K562 (cell line): ENCODE data around the gene SLC7A14. TPM values are rescaled to one million over a fixed set of nuclear protein-coding genes. Genes with fewer than 3 reads are reported as not detected.
A peak's percentile ranks its signal among the peaks of the same experiment; 100 is the strongest.

ENCODE experiments used
- ATAC-seq: fragments of 200-7000 bp; cut with Tn5 transposase; 3 replicates; pipeline ENCODE4 v1.9.1; 2020; ENCODE audit warnings: moderate library complexity
- BruUV-seq: library from RNA; stranded (reverse); fragments of 400-500 nt; replicated peaks from 2 replicates; lab custom pipeline; 2021; lab: Mats Ljungman, UMichigan
- CTCF ChIA-PET: fragments of 300-600 bp; formaldehyde crosslinking; extraction: SDS; loops from one replicate; lab custom pipeline; 2021; ENCODE audit warnings: low intra/inter-chr PET ratio; lab: Yijun Ruan, JAX
- POLR2A ChIA-PET: fragments of 300-600, 350-650 bp; sonication (Branson Sonifier 250); formaldehyde crosslinking; extraction: SDS; loops from one replicate; lab custom pipeline; 2021; ENCODE audit warnings: antibody characterized with exemption, inconsistent platforms; lab: Yijun Ruan, JAX
- DNase-seq, 4 experiments: peaks; one replicate each; pipeline versions ENCODE4 v3.0.0 to v3.0.0-alpha.2; 2011 to 2018; ENCODE audit warnings: low spot score in 3 of 4, mixed read lengths in 3 of 4; ENCODE audit errors: extremely low read depth in 1 of 4
- FAIRE-seq: peaks from 2 replicates; lab custom pipeline; 2011; peaks lifted over from hg19 to GRCh38; lab: Jason Lieb, UNC
- H2AFZ ChIP-seq: 2 replicates; pipeline ENCODE4 v1.6.0; 2011; ENCODE audit warnings: low read depth, low read length, control low read depth, inconsistent platforms
- H3K27ac ChIP-seq: fragments of 200-600 bp; 3 replicates; pipeline ENCODE4 v1.8.0; 2011; ENCODE audit warnings: low read depth, mild to moderate bottlenecking, control low read depth, inconsistent platforms, low read length, moderate library complexity, mixed read lengths; ENCODE audit errors: extremely low read depth
- H3K27me3 ChIP-seq, 2 experiments: fragments of 300-600 bp in 1 of 2; 2 replicates in 1 of 2; 3 replicates in 1 of 2; pipeline versions ENCODE4 v1.6.0 to v1.8.0; 2011; ENCODE audit warnings: inconsistent platforms in 2 of 2, low read length in 2 of 2, mild to moderate bottlenecking in 1 of 2, mixed read lengths in 1 of 2, moderate library complexity in 1 of 2; ENCODE audit not compliant: control insufficient read depth in 2 of 2, insufficient read depth in 2 of 2
- H3K36me3 ChIP-seq: fragments of 300-600 bp; 3 replicates; pipeline ENCODE4 v1.8.0; 2011; ENCODE audit warnings: mild to moderate bottlenecking, low read length, inconsistent platforms; ENCODE audit not compliant: control insufficient read depth, insufficient read depth
- H3K4me1 ChIP-seq, 2 experiments: fragments of 200-600 bp in 1 of 2; replicated peaks in 1 of 2; 2 replicates in 1 of 2; 3 replicates in 1 of 2; pipeline versions ENCODE4 v1.5.1 to v1.8.0; 2011; ENCODE audit warnings: inconsistent platforms in 2 of 2, low read length in 2 of 2, mild to moderate bottlenecking in 1 of 2, mixed read lengths in 1 of 2, moderate library complexity in 1 of 2; ENCODE audit not compliant: control insufficient read depth in 2 of 2, insufficient read depth in 2 of 2
- H3K4me2 ChIP-seq: 2 replicates; pipeline ENCODE4 v1.6.1; 2011; ENCODE audit warnings: low read length, control low read depth, inconsistent platforms, mixed read lengths; ENCODE audit not compliant: insufficient read depth
- H3K4me3 ChIP-seq: fragments of 200-600 bp; sonication (generic), shearing (Covaris generic); 2 replicates; pipeline ENCODE4 v1.5.1; 2016; ENCODE audit warnings: control low read depth, inconsistent platforms
- H3K79me2 ChIP-seq: fragments of 200-600 bp; 3 replicates; pipeline ENCODE4 v1.8.0; 2011; ENCODE audit warnings: low read length, inconsistent platforms; ENCODE audit not compliant: control insufficient read depth, insufficient read depth
- H3K9ac ChIP-seq, 2 experiments: 2 replicates each; pipeline versions ENCODE4 v1.6.0 to v1.6.1; 2011; ENCODE audit warnings: low read depth in 2 of 2, low read length in 2 of 2, control low read depth in 1 of 2, inconsistent platforms in 1 of 2, mild to moderate bottlenecking in 1 of 2, mixed read lengths in 1 of 2; ENCODE audit not compliant: insufficient read depth in 1 of 2
- H3K9me1 ChIP-seq: one replicate; pipeline ENCODE4 v1.6.0; 2011; ENCODE audit warnings: inconsistent platforms, mild to moderate bottlenecking, low read length, moderate library complexity; ENCODE audit not compliant: control insufficient read depth, insufficient read depth
- H3K9me3 ChIP-seq: replicated peaks from 2 replicates; pipeline ENCODE4 v1.5.1; 2011; ENCODE audit warnings: low read depth, low read length, inconsistent platforms; ENCODE audit not compliant: control insufficient read depth, insufficient read depth
- H4K20me1 ChIP-seq: replicated peaks from 2 replicates; pipeline ENCODE4 v1.6.1; 2011; ENCODE audit warnings: low read length, inconsistent platforms, mixed read lengths; ENCODE audit not compliant: control insufficient read depth, insufficient read depth
- ATF4 ChIP-seq: fragments of 450-650 bp; formaldehyde crosslinking; IDR thresholded peaks from 2 replicates; pipeline ENCODE4 v1.4.0; 2022; ENCODE audit warnings: mild to moderate bottlenecking, moderate library complexity
- BCOR ChIP-seq: fragments of 450-650 bp; IDR thresholded peaks from 2 replicates; pipeline ENCODE4 v1.6.1; 2016
- DDX20 ChIP-seq: fragments of 450-650 bp; IDR thresholded peaks from 2 replicates; pipeline ENCODE4 v1.6.1; 2016; ENCODE audit warnings: missing genetic modification characterization, low read depth, mild to moderate bottlenecking, missing compliant biosample characterization, moderate library complexity
- DLX4 ChIP-seq: fragments of 250-450 bp; sonication (Bioruptor Pico); IDR thresholded peaks from 2 replicates; pipeline ENCODE4 v1.6.1; 2021; ENCODE audit warnings: mild to moderate bottlenecking
- FOXK2 ChIP-seq, 2 experiments: fragments of 450-650 bp; IDR thresholded peaks in 1 of 2; conservative IDR thresholded peaks in 1 of 2; 2 replicates each; pipeline ENCODE4 v1.6.1; 2016; ENCODE audit warnings: low read depth in 2 of 2, mild to moderate bottlenecking in 1 of 2
- HIVEP1 ChIP-seq: fragments of 250-450 bp; sonication (Bioruptor Pico); IDR thresholded peaks from 2 replicates; pipeline ENCODE4 v1.4.0; 2020; ENCODE audit warnings: mild to moderate bottlenecking
- PRMT5 ChIP-seq: sonication (generic); formaldehyde crosslinking; IDR thresholded peaks from 2 replicates; pipeline ENCODE4 v1.5.0; 2020; ENCODE audit warnings: missing genetic modification reagents
- SRF ChIP-seq, 2 experiments: fragments of 250-450, 450-650 bp in 1 of 2; sonication (Bioruptor Pico) in 1 of 2; sonication (generic) in 1 of 2; formaldehyde crosslinking; IDR thresholded peaks; 2 replicates each; pipeline versions ENCODE4 v1.5.0 to v1.5.1; 2020 to 2022; ENCODE audit warnings: mild to moderate bottlenecking in 1 of 2, missing genetic modification reagents in 1 of 2
- STAT5A ChIP-seq: IDR thresholded peaks from 2 replicates; pipeline ENCODE4 v1.6.1; 2012; ENCODE audit warnings: low read length, inconsistent platforms, borderline replicate concordance
- TOE1 ChIP-seq, 2 experiments: fragments of 450-650 bp in 1 of 2; sonication (generic) in 1 of 2; formaldehyde crosslinking in 1 of 2; IDR thresholded peaks; 2 replicates each; pipeline versions ENCODE4 v1.7.1 to v1.8.0; 2016 to 2022; ENCODE audit warnings: borderline replicate concordance in 2 of 2, mild to moderate bottlenecking in 2 of 2, antibody characterized with exemption in 1 of 2, inconsistent platforms in 1 of 2, low read depth in 1 of 2, missing genetic modification reagents in 1 of 2, moderate library complexity in 1 of 2
- XRCC5 ChIP-seq: fragments of 200-400 bp; formaldehyde crosslinking; IDR thresholded peaks from 2 replicates; pipeline ENCODE4 v1.6.1; 2017; ENCODE audit warnings: low read depth, mild to moderate bottlenecking, low read length
- ZBTB11 ChIP-seq, 3 experiments: fragments of 200-800 bp in 1 of 3; fragments of 250-450 bp in 1 of 3; fragments of 450-650 bp in 1 of 3; sonication (Bioruptor Pico) in 1 of 3; sonication (Bioruptor generic) in 1 of 3; formaldehyde crosslinking in 1 of 3; IDR thresholded peaks; 2 replicates each; pipeline versions ENCODE4 v1.6.1 to v1.8.0; 2016 to 2022; ENCODE audit warnings: mild to moderate bottlenecking in 2 of 3, missing genetic modification characterization in 2 of 3, missing compliant biosample characterization in 1 of 3, moderate library complexity in 1 of 3
- ZNF3 ChIP-seq: fragments of 250-450 bp; sonication (Bioruptor Pico); IDR thresholded peaks from 2 replicates; pipeline ENCODE4 v1.5.0; 2021; ENCODE audit warnings: mild to moderate bottlenecking, moderate library complexity
- ZNF76 ChIP-seq: fragments of 250-450 bp; sonication (Bioruptor Pico); IDR thresholded peaks from 2 replicates; pipeline ENCODE4 v1.4.0; 2020; ENCODE audit warnings: mild to moderate bottlenecking, moderate library complexity, borderline replicate concordance
- ZNF764 ChIP-seq: fragments of 250-450 bp; sonication (Bioruptor Pico); IDR thresholded peaks from 2 replicates; pipeline ENCODE4 v1.4.0; 2020; ENCODE audit warnings: low read depth, mild to moderate bottlenecking, moderate library complexity
- WGBS: fragments of 100-300 bp; shearing (Covaris generic); methylation state at CpG from one replicate; pipeline ENCODE4 v1.1.6; 2016; ENCODE audit warnings: low coverage, mixed read lengths; ENCODE audit not compliant: insufficient coverage; ENCODE audit errors: missing lambda C conversion rate; 5-methylcytosine and 5-hydroxymethylcytosine counted together
- in situ Hi-C: fragments of 300-500 bp; cut with MboI; formaldehyde crosslinking; loops from 4 replicates; pipeline ENCODE4 v1.15.0; 2018; ENCODE audit warnings: inconsistent platforms, mixed read lengths
- intact Hi-C: fragments of 100-400 bp; cut with micrococcal nuclease; formaldehyde crosslinking; loops from 2 replicates; pipeline ENCODE4 v1.14.2; 2022
- polyA plus RNA-seq, 8 experiments: library from polyadenylated mRNA; depleted of rRNA in 4 of 8; stranded (reverse) in 5 of 8; unstranded in 3 of 8; fragments of >200 nt; fragmentation: Nextera tagmentation in 2 of 8; fragmentation: Illumina TruSeq in 1 of 8; extraction: Ambion mirVana in 2 of 8; extraction: Trizol in 1 of 8; gene quantifications; 2 replicates each; pipeline versions ENCODE4 v1.2.1 to v1.2.3, GENCODE V29; 2011 to 2014; ENCODE audit warnings: inconsistent platforms in 1 of 8, missing spikeins in 1 of 8
- total RNA-seq, 7 experiments: library from RNA; depleted of rRNA in 6 of 7; stranded (reverse); fragments of >200 nt in 6 of 7; fragmentation: Illumina TruSeq in 2 of 7; extraction: Trizol in 2 of 7; gene quantifications; 2 replicates each; pipeline versions ENCODE4 v1.2.1 to v1.2.3, GENCODE V29; 2011 to 2021; ENCODE audit warnings: low replicate concordance in 1 of 7

The SLC7A14 gene
- total and polyA plus RNA-seq, 9 of the 15 experiments (the other 6 are each of a cell fraction or from before 2014, with no cell fraction given), result not detected

GRCh38 chr3:170425491-170426239 lies 160.2 kb downstream of the SLC7A14 start:
- peak overlapping the region; percentile 97 for H2AFZ ChIP-seq
- TF ChIP-seq DDX20 (tag) (no peak), ZNF3 (no peak), XRCC5 (no peak), PRMT5 (CRISPR knock-in tag) (no peak), ZNF76 (CRISPR knock-in tag) (no peak), SRF (CRISPR knock-in tag; IDR thresholded peaks at IDR 0.05) (peak in 1 of 2 experiments; percentile 68; a peak in 1 of 4 replicates), BCOR (no peak), ZBTB11 (CRISPR knock-in tag; IDR thresholded peaks at IDR 0.05) (0 out of 6 replicates have a peak, but pooled peaks of 1 of the 3 experiments have one; percentile 32), ATF4 (CRISPR knock-in tag) (no peak), DLX4 (CRISPR knock-in tag) (no peak), HIVEP1 (CRISPR knock-in tag) (no peak), TOE1 (IDR thresholded peaks at IDR 0.05; ENCODE audit: borderline replicate concordance) (no peak), TOE1 (CRISPR knock-in tag; IDR thresholded peaks at IDR 0.05; ENCODE audit: borderline replicate concordance, low read depth) (no peak), STAT5A (no peak), FOXK2 (conservative IDR thresholded peaks at IDR 0.05 in 1 of 2, IDR thresholded peaks at IDR 0.05 in 1 of 2; ENCODE audit: low read depth in 2 of 2) (0 out of 4 replicates have a peak, but pooled peaks have one; percentile 18 to 27), ZNF764 (CRISPR knock-in tag) (no peak)

More at GRCh38 chr3:170425491-170426239, 160.2 kb downstream of the SLC7A14 start:
- no peaks in the 10 kb centered on the region for H3K27me3 ChIP-seq
- no peaks in the 10 kb centered on the region for H4K20me1 ChIP-seq
- intact Hi-C loops, result loop anchor here (5.0 kb wide), 1 partner anchor 72 kb away; no protein-coding TSS in a partner anchor
- H3K9me3 ChIP-seq, result no peaks in the 10 kb centered on the region
- peak overlapping the region; percentile 49 for H3K4me2 ChIP-seq
- WGBS, result 23% methylated on average over 11 of the region's 11 CpGs
- FAIRE-seq (peak; percentile 82), ATAC-seq (peak; percentile 93), DNase-seq (peak; percentile 22 to 66 (median 42))
- in situ Hi-C loops, result loop anchor here (10.0 kb wide), 1 partner anchor 269 kb away; no protein-coding TSS in a partner anchor
- no peaks in the 10 kb centered on the region for H3K9me1 ChIP-seq
- H3K36me3 ChIP-seq, result no peaks in the 10 kb centered on the region
- peak overlapping the region; percentile 40; the same call in 2 of the 3 replicates for H3K27ac ChIP-seq
- peak overlapping the region; percentile 29 to 82; a peak in 1 of 4 replicates for H3K9ac ChIP-seq
- no TSS peak for BruUV-seq
- ChIA-PET CTCF (no interaction called here), POLR2A (interaction anchor here (0.6 to 0.8 kb wide), 2 partner anchors 13 to 428 kb away, joined by 3 to 5 read pairs; no protein-coding TSS in a partner anchor)
- peaks cover 7 to 15% of the 10 kb centered on the region in 2 experiments; a peak in 4 of 5 replicates for H3K4me1 ChIP-seq
- H3K79me2 ChIP-seq, result no peaks in the 10 kb centered on the region
- H3K4me3 ChIP-seq, result no peak overlapping the region
